K562 (cell line): ENCODE results near the gene PTK7. TPM values are rescaled to one million over a fixed set of nuclear protein-coding genes. Genes with fewer than 3 reads are reported as not detected.

ENCODE experiments used
- BACH1 ChIP-seq: fragments of 200-800 bp; sonication (Bioruptor generic); IDR thresholded peaks from 2 replicates; pipeline ENCODE4 v1.6.1; 2016; ENCODE audit warnings: missing genetic modification characterization, missing compliant biosample characterization
- CTCFL ChIP-seq: IDR thresholded peaks from 2 replicates; pipeline ENCODE4 v1.6.1; 2011; ENCODE audit warnings: borderline replicate concordance, low read depth, mild to moderate bottlenecking, moderate library complexity, low read length; ENCODE audit not compliant: insufficient read depth, poor library complexity, severe bottlenecking
- ERF ChIP-seq: fragments of 450-650 bp; formaldehyde crosslinking; IDR thresholded peaks from 2 replicates; pipeline ENCODE4 v1.4.0; 2020; ENCODE audit warnings: mild to moderate bottlenecking, mixed read lengths
- FOXA3 ChIP-seq, 2 experiments: fragments of 450-650 bp in 1 of 2; sonication (generic) in 1 of 2; formaldehyde crosslinking; IDR thresholded peaks in 1 of 2; conservative IDR thresholded peaks in 1 of 2; 2 replicates each; pipeline versions ENCODE4 v1.4.0 to v1.8.0; 2020 to 2022; ENCODE audit warnings: mild to moderate bottlenecking in 2 of 2, missing genetic modification reagents in 1 of 2
- FOXJ2 ChIP-seq: fragments of 200-800 bp; sonication (Bioruptor generic); IDR thresholded peaks from 2 replicates; pipeline ENCODE4 v1.6.1; 2016; ENCODE audit warnings: missing genetic modification characterization, missing compliant biosample characterization
- FOXP1 ChIP-seq: sonication (generic); formaldehyde crosslinking; IDR thresholded peaks from 2 replicates; pipeline ENCODE4 v1.8.0; 2022; ENCODE audit warnings: mild to moderate bottlenecking, missing genetic modification reagents
- HDAC2 ChIP-seq: fragments of 450-650 bp; IDR thresholded peaks from 2 replicates; pipeline ENCODE4 v1.6.1; 2016; ENCODE audit warnings: mild to moderate bottlenecking
- JUN ChIP-seq, 2 experiments: sonication (generic) in 1 of 2; formaldehyde crosslinking in 1 of 2; IDR thresholded peaks; 2 replicates each; pipeline versions ENCODE4 v1.6.1 to v1.8.0; 2012 to 2022; ENCODE audit warnings: borderline replicate concordance in 2 of 2, mild to moderate bottlenecking in 2 of 2, improper control_type of control experiment in 1 of 2, low read depth in 1 of 2, low read length in 1 of 2, missing genetic modification reagents in 1 of 2
- MAZ ChIP-seq, 2 experiments: fragments of 450-650 bp in 1 of 2; sonication (generic) in 1 of 2; formaldehyde crosslinking; IDR thresholded peaks in 1 of 2; conservative IDR thresholded peaks in 1 of 2; 2 replicates each; pipeline versions ENCODE4 v1.4.0 to v1.5.0; 2020; ENCODE audit warnings: mild to moderate bottlenecking in 1 of 2, missing genetic modification reagents in 1 of 2
- MYC ChIP-seq, 2 experiments: fragments of 250-450 bp in 1 of 2; sonication (Bioruptor Pico) in 1 of 2; IDR thresholded peaks; 2 replicates each; pipeline versions ENCODE4 v1.5.1 to v1.6.1; 2012 to 2021; ENCODE audit warnings: low read depth in 2 of 2, borderline replicate concordance in 1 of 2, improper control_type of control experiment in 1 of 2, low read length in 1 of 2, mild to moderate bottlenecking in 1 of 2, moderate library complexity in 1 of 2
- PTRF ChIP-seq: fragments of 450-650 bp; IDR thresholded peaks from 2 replicates; pipeline ENCODE4 v1.6.1; 2016; ENCODE audit warnings: mild to moderate bottlenecking, missing genetic modification characterization, missing compliant biosample characterization
- SOX6 ChIP-seq: fragments of 450-650 bp; IDR thresholded peaks from 2 replicates; pipeline ENCODE4 v1.6.1; 2014; ENCODE audit warnings: mild to moderate bottlenecking
- STAG1 ChIP-seq: sonication (generic); formaldehyde crosslinking; IDR thresholded peaks from 2 replicates; pipeline ENCODE4 v1.5.0; 2020; ENCODE audit warnings: missing genetic modification reagents, borderline replicate concordance
- ZBTB9 ChIP-seq: fragments of 450-650 bp; formaldehyde crosslinking; IDR thresholded peaks from 2 replicates; pipeline ENCODE4 v1.4.0; 2020; ENCODE audit warnings: mild to moderate bottlenecking, moderate library complexity
- ZNF764 ChIP-seq: fragments of 250-450 bp; sonication (Bioruptor Pico); IDR thresholded peaks from 2 replicates; pipeline ENCODE4 v1.4.0; 2020; ENCODE audit warnings: low read depth, mild to moderate bottlenecking, moderate library complexity
- polyA plus RNA-seq, 8 experiments: library from polyadenylated mRNA; depleted of rRNA in 4 of 8; stranded (reverse) in 5 of 8; unstranded in 3 of 8; fragments of >200 nt; fragmentation: Nextera tagmentation in 2 of 8; fragmentation: Illumina TruSeq in 1 of 8; extraction: Ambion mirVana in 2 of 8; extraction: Trizol in 1 of 8; gene quantifications; 2 replicates each; pipeline versions ENCODE4 v1.2.1 to v1.2.3, GENCODE V29; 2011 to 2014; ENCODE audit warnings: inconsistent platforms in 1 of 8, missing spikeins in 1 of 8
- total RNA-seq, 7 experiments: library from RNA; depleted of rRNA in 6 of 7; stranded (reverse); fragments of >200 nt in 6 of 7; fragmentation: Illumina TruSeq in 2 of 7; extraction: Trizol in 2 of 7; gene quantifications; 2 replicates each; pipeline versions ENCODE4 v1.2.1 to v1.2.3, GENCODE V29; 2011 to 2021; ENCODE audit warnings: low replicate concordance in 1 of 7
- TF ChIP-seq, protein P1 (sequence below), 2 experiments: fragments of 250-450 bp in 1 of 2; fragments of 450-650 bp in 1 of 2; sonication (Bioruptor Pico) in 1 of 2; IDR thresholded peaks; 2 replicates each; pipeline versions ENCODE4 v1.6.1 to v1.8.0; 2016 to 2021; ENCODE audit warnings: mild to moderate bottlenecking in 2 of 2, moderate library complexity in 2 of 2, missing compliant biosample characterization in 1 of 2, missing genetic modification characterization in 1 of 2

The PTK7 gene
- total and polyA plus RNA-seq, 9 of the 15 experiments (the other 6 are each of a cell fraction or from before 2014, with no cell fraction given): 0.20 to 6.8 (median 4.2) TPM

GRCh38 chr6:43143235-43144128 lies 67.4 kb downstream of the PTK7 start (continued):
- TF ChIP-seq FOXJ2 (tag) (0 out of 2 replicates have a peak, but pooled peaks have one; percentile 30), CTCFL (peak; percentile 33), MYC (IDR thresholded peaks at IDR 0.05; ENCODE audit: low read depth, low read length) (peak; percentile 43; the same call in 1 of the 2 replicates), MYC (CRISPR knock-in tag; IDR thresholded peaks at IDR 0.05; ENCODE audit: borderline replicate concordance, low read depth) (no peak), JUN (IDR thresholded peaks at IDR 0.05; ENCODE audit: borderline replicate concordance, low read depth, low read length) (peak; percentile 48; the same call in 1 of the 2 replicates), JUN (CRISPR knock-in tag; IDR thresholded peaks at IDR 0.05; ENCODE audit: borderline replicate concordance) (no peak), ZNF764 (CRISPR knock-in tag) (peak; percentile 93), ERF (CRISPR knock-in tag) (0 out of 2 replicates have a peak, but pooled peaks have one; percentile 13), ZBTB9 (CRISPR knock-in tag) (peak; percentile 60; the same call in 1 of the 2 replicates), FOXP1 (CRISPR knock-in tag) (peak; percentile 78; the same call in 1 of the 2 replicates), SOX6 (peak; percentile 59; the same call in 1 of the 2 replicates), STAG1 (CRISPR knock-in tag) (peak; percentile 94), HDAC2 (0 out of 2 replicates have a peak, but pooled peaks have one; percentile 35), BACH1 (tag) (no peak), PTRF (tag) (no peak), FOXA3 (CRISPR knock-in tag; conservative IDR thresholded peaks at IDR 0.05 in 1 of 2, IDR thresholded peaks at IDR 0.05 in 1 of 2) (0 out of 4 replicates have a peak, but pooled peaks of 1 of the 2 experiments have one; percentile 18), MAZ (CRISPR knock-in tag; conservative IDR thresholded peaks at IDR 0.05 in 1 of 2, IDR thresholded peaks at IDR 0.05 in 1 of 2) (peak; percentile 70 to 97)
- TF ChIP-seq, protein P1, sequence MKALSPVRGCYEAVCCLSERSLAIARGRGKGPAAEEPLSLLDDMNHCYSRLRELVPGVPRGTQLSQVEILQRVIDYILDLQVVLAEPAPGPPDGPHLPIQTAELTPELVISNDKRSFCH (CRISPR knock-in tag; IDR thresholded peaks at IDR 0.05): no peak
- TF ChIP-seq, protein P1 (tag; IDR thresholded peaks at IDR 0.05): 0 out of 2 replicates have a peak, but pooled peaks have one; percentile 77
